Endothelial cell of umbilical vein (primary cell): ENCODE results near the gene GLTP. TPM values are rescaled to one million over a fixed set of nuclear protein-coding genes. Genes with fewer than 3 reads are reported as not detected.

Experiments used
- BruUV-seq: library from RNA; stranded (reverse); fragments of 400-500 nt; replicated peaks from 2 replicates; lab custom pipeline; 2021; lab: Mats Ljungman, UMichigan
- CTCF ChIA-PET: fragments of 300-600, 350-600 bp; sonication (Branson Sonifier 250); formaldehyde crosslinking; loops from one replicate; lab custom pipeline; 2021; ENCODE audit warnings: antibody characterized with exemption, inconsistent platforms; lab: Charles Lee
- POLR2A ChIA-PET: fragments of 300-600, 350-600 bp; sonication (Branson Sonifier 250); formaldehyde crosslinking; loops from one replicate; lab custom pipeline; 2021; ENCODE audit warnings: antibody characterized with exemption, inconsistent platforms; lab: Charles Lee
- DNase-seq: peaks from one replicate; pipeline ENCODE4 v3.0.0-alpha.2; 2011; ENCODE audit warnings: low read depth, low spot score
- FAIRE-seq: peaks from 2 replicates; lab custom pipeline; 2011; peaks lifted over from hg19 to GRCh38; lab: Jason Lieb, UNC
- H2AFZ ChIP-seq: 2 replicates; pipeline ENCODE4 v1.6.0; 2012; ENCODE audit warnings: low read depth, low read length, control low read depth, inconsistent platforms
- H3K27ac ChIP-seq: 2 replicates; pipeline ENCODE4 v1.5.1; 2011; ENCODE audit warnings: low read depth, mild to moderate bottlenecking, control low read depth, low read length, moderate library complexity; ENCODE audit not compliant: insufficient read depth
- H3K27me3 ChIP-seq, 2 experiments: 2 replicates each; pipeline versions ENCODE4 v1.6.0 to v1.6.1; 2011; ENCODE audit warnings: low read length in 2 of 2, mixed read lengths in 1 of 2; ENCODE audit not compliant: control insufficient read depth in 2 of 2, insufficient read depth in 2 of 2
- H3K36me3 ChIP-seq, 2 experiments: 2 replicates in 1 of 2; 3 replicates in 1 of 2; pipeline ENCODE4 v1.5.1; 2011; ENCODE audit warnings: low read length in 2 of 2, mild to moderate bottlenecking in 1 of 2, moderate library complexity in 1 of 2; ENCODE audit not compliant: control insufficient read depth in 2 of 2, insufficient read depth in 2 of 2; ENCODE audit errors: extremely low read depth in 1 of 2
- H3K4me1 ChIP-seq: 3 replicates; pipeline ENCODE4 v1.5.1; 2011; ENCODE audit warnings: mild to moderate bottlenecking, low read length; ENCODE audit not compliant: control insufficient read depth, insufficient read depth; ENCODE audit errors: extremely low read depth
- H3K4me2 ChIP-seq: 2 replicates; pipeline ENCODE4 v1.6.1; 2011; ENCODE audit warnings: low read length, control low read depth, mixed read lengths; ENCODE audit not compliant: insufficient read depth
- H3K4me3 ChIP-seq, 3 experiments: fragments of 200-600 bp in 1 of 3; sonication (generic), shearing (Covaris generic) in 1 of 3; replicated peaks in 1 of 3; 2 replicates each; pipeline ENCODE4 v1.5.1; 2011 to 2016; ENCODE audit warnings: control low read depth in 3 of 3, low read length in 3 of 3, mild to moderate bottlenecking in 2 of 3, inconsistent platforms in 1 of 3, low read depth in 1 of 3, moderate library complexity in 1 of 3; ENCODE audit not compliant: insufficient read depth in 1 of 3
- H3K79me2 ChIP-seq: 2 replicates; pipeline ENCODE4 v1.6.0; 2012; ENCODE audit warnings: low read length, inconsistent platforms; ENCODE audit not compliant: control insufficient read depth, insufficient read depth
- H3K9ac ChIP-seq: replicated peaks from 2 replicates; pipeline ENCODE3; 2011; ENCODE audit warnings: low read length, control low read depth; ENCODE audit not compliant: insufficient read depth; ENCODE audit errors: extremely low read depth
- H3K9me1 ChIP-seq: replicated peaks from 3 replicates; pipeline ENCODE4 v1.6.0; 2011; ENCODE audit warnings: mild to moderate bottlenecking, low read length; ENCODE audit not compliant: control insufficient read depth, insufficient read depth; ENCODE audit errors: extremely low read depth
- H3K9me3 ChIP-seq: replicated peaks from 2 replicates; pipeline ENCODE4 v1.5.1; 2012; ENCODE audit warnings: low read length, inconsistent platforms; ENCODE audit not compliant: control insufficient read depth, insufficient read depth
- H4K20me1 ChIP-seq: replicated peaks from 2 replicates; pipeline ENCODE3; 2011; ENCODE audit warnings: mild to moderate bottlenecking, low read length; ENCODE audit not compliant: control insufficient read depth, insufficient read depth; ENCODE audit errors: extremely low read depth
- CTCF ChIP-seq, 2 donors: IDR thresholded peaks; 1 replicate in 1 of 2; 2 replicates in 1 of 2; pipeline ENCODE4 v1.5.1; 2011; ENCODE audit warnings: low read length in 2 of 2, mild to moderate bottlenecking in 2 of 2, moderate library complexity in 2 of 2, control low read depth in 1 of 2, inconsistent platforms in 1 of 2, low read depth in 1 of 2; ENCODE audit not compliant: insufficient read depth in 1 of 2; ENCODE audit errors: extremely low read depth in 1 of 2
- EZH2 ChIP-seq: IDR thresholded peaks from 2 replicates; pipeline ENCODE4 v1.6.1; 2012; ENCODE audit warnings: borderline replicate concordance, low read depth, mild to moderate bottlenecking, moderate library complexity, low read length, inconsistent platforms; ENCODE audit not compliant: severe bottlenecking
- FOS ChIP-seq: IDR thresholded peaks from 2 replicates; pipeline ENCODE4 v1.6.1; 2011; ENCODE audit warnings: mild to moderate bottlenecking, low read length, moderate library complexity, borderline replicate concordance; ENCODE audit not compliant: insufficient read depth
- GATA2 ChIP-seq: IDR thresholded peaks from 2 replicates; pipeline ENCODE4 v1.7.0; 2011; ENCODE audit warnings: low read depth, mild to moderate bottlenecking, moderate library complexity, mixed read lengths, low read length; ENCODE audit not compliant: insufficient read length, insufficient read depth
- MAX ChIP-seq: IDR thresholded peaks from 2 replicates; pipeline ENCODE4 v1.6.1; 2011; ENCODE audit not compliant: insufficient read depth, insufficient read length
- MYC ChIP-seq: IDR thresholded peaks from one replicate; pipeline ENCODE4 v1.6.1; 2011; ENCODE audit warnings: mild to moderate bottlenecking, low read depth, low read length
- POLR2A ChIP-seq: IDR thresholded peaks from 2 replicates; pipeline ENCODE4 v1.6.1; 2012; ENCODE audit warnings: low read depth, mild to moderate bottlenecking, control low read depth, low read length
- dilution Hi-C: fragments of 300-500 bp; cut with MboI; formaldehyde crosslinking; loops from one replicate; pipeline ENCODE4 v1.15.0; 2019; ENCODE audit warnings: low sequenced_read_pairs; ENCODE audit not compliant: extremely low pct_ligation_motif_present
- intact Hi-C: fragments of 100-400 bp; cut with micrococcal nuclease; formaldehyde crosslinking; loops from one replicate; pipeline ENCODE4 v1.10.0; 2022
- polyA plus RNA-seq, 4 experiments: library from polyadenylated mRNA; depleted of rRNA in 3 of 4; stranded (reverse) in 3 of 4; unstranded in 1 of 4; fragments of >200 nt; gene quantifications; 2 replicates each; pipeline versions ENCODE4 v1.2.1 to v1.2.3, GENCODE V29; 2011 to 2012; ENCODE audit warnings: missing spikeins in 1 of 4
- total RNA-seq: library from RNA; stranded (reverse); gene quantifications from 2 replicates; pipeline ENCODE4 v1.2.3, GENCODE V29; 2021

Gene GLTP
- total and polyA plus RNA-seq, 2 donors (not counting 3 experiments of a cell fraction or from before 2014, with no cell fraction given), result 21.5 to 46.6 TPM

- Histone ChIP-seq H3K4me1 (no peaks in the 10 kb centered on the region), H3K4me3 (no peak overlapping the region), H4K20me1 (no peaks in the 10 kb centered on the region), H3K27ac (no peak overlapping the region), H3K79me2 (no peaks in the 10 kb centered on the region), H2AFZ (no peak overlapping the region), H3K9me1 (no peaks in the 10 kb centered on the region), H3K36me3 (peaks cover 0 to 3% of the 10 kb centered on the region in 2 experiments), H3K9ac (no peak overlapping the region), H3K4me2 (no peak overlapping the region), H3K9me3 (no peaks in the 10 kb centered on the region), H3K27me3 (no peaks in the 10 kb centered on the region)
- TF ChIP-seq GATA2 (no peak), MAX (no peak), CTCF (IDR thresholded peaks at IDR 0.05; ENCODE audit: extremely low read depth in 1 of 2, insufficient read depth in 1 of 2, low read depth in 1 of 2, low read length in 2 of 2) (no peak), FOS (no peak), POLR2A (no peak), MYC (no peak), EZH2 (no peak)
- dilution Hi-C loops, result no loop called here
- intact Hi-C loops, result no loop called here
- FAIRE-seq (no peak), DNase-seq (no peak)
- ChIA-PET POLR2A (no interaction called here), CTCF (interaction anchor here (2.4 kb wide), 1 partner anchor 71 kb away, joined by 15 read pairs; no protein-coding TSS in a partner anchor)
- BruUV-seq, result no TSS peak
These were observed 43.3 kb upstream of the GLTP start for GRCh38 chr12:109923481-109924245.
